Measurements from ENCODE around the gene NEB. TPM values are rescaled to one million over a fixed set of nuclear protein-coding genes. Genes with fewer than 3 reads are reported as not detected.
"Not testable (repeated sequence)": the region's sequence is repeated elsewhere in the genome, so short reads cannot be mapped to it uniquely, and the experiment has no call there.

NEB gene
- total RNA-seq, 2 experiments from 2014 or later: 0.12 to 0.26 TPM

GRCh38 chr2:151559431-151559830, 174.8 kb downstream of the NEB start:
- H3K36me3 Mint-ChIP-seq; H3K9me3 Mint-ChIP-seq (ENCODE audit: low read depth); H3K4me1 Mint-ChIP-seq; ATAC-seq; CTCF ChIA-PET; H3K27ac Mint-ChIP-seq; H3K4me3 Mint-ChIP-seq; DNase-seq: not testable (repeated sequence)
- peaks cover 19% of the 10 kb centered on the region for H3K27me3 Mint-ChIP-seq

DNA sequence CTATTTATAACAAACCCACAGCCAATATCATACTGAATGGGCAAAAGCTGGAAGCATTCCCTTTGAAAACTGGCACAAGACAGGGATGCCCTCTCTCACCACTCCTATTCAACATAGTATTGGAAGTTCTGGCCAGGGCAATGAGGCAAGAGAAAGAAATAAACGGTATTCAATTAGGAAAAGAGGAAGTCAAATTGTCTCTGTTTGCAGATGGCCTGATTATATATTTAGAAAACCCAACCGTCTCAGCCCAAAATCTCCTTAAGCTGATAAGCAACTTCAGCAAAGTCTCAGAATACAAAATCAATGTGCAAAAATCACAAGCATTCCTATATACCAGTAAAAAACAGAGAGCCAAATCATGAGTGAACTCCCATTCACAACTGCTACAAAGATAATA, 176.4 kb downstream of the NEB start:
- H3K4me1 Mint-ChIP-seq; H3K4me3 Mint-ChIP-seq; DNase-seq; ATAC-seq; H3K9me3 Mint-ChIP-seq (ENCODE audit: low read depth); CTCF ChIA-PET; H3K36me3 Mint-ChIP-seq; H3K27ac Mint-ChIP-seq: not testable (repeated sequence)
- H3K27me3 Mint-ChIP-seq: peaks cover 19% of the 10 kb centered on the region

DNA sequence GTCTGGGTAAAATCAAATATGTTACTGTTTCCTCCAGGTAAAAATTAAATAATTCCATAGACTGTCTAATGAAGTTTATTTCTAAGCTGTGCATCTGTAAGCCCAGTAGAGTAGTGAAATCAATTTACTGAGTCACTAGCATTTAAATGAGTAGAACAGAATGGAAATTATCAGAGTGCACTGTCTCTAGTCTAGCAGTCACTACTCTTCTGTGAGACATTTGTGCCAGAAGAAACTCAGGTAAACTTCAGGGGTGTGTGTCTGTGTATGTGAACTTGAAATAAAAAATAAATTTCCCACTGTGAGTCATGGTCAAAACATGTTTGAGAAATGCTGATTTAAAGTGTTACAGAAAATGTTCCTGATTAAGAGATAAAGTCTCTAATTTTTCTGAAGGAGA, 178.2 kb downstream of the NEB start:
- Mint-ChIP-seq H3K4me1 (no peaks in the 10 kb centered on the region), H3K9me3 (ENCODE audit: low read depth) (no peaks in the 10 kb centered on the region), H3K27ac (no peak overlapping the region), H3K27me3 (peaks cover 19% of the 10 kb centered on the region), H3K36me3 (no peaks in the 10 kb centered on the region), H3K4me3 (no peak overlapping the region)
- DNase-seq (no peak), ATAC-seq (no peak)
- CTCF ChIA-PET: no interaction called here

DNA sequence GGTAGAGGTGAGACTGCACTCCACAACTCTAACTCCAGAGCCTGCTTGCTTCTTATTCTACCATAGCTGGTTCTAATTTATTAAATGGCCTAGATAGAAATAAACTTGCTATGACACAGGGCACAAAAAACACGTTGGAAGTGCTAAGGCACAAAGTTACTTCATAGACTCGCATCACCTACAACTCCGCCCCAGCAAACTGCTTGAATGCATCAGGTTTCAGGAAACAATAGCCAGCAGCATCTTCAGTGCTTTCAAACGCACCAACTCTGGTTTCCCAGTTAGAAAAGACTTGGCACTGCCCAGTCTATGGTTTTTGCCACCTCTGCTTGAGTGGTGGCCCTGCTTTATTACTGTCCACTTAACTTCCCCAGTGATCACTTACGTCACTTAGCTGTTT, 182.0 kb downstream of the NEB start:
- Mint-ChIP-seq H3K27ac (no peak overlapping the region), H3K36me3 (no peaks in the 10 kb centered on the region), H3K4me1 (no peaks in the 10 kb centered on the region), H3K4me3 (no peak overlapping the region), H3K9me3 (ENCODE audit: low read depth) (no peaks in the 10 kb centered on the region), H3K27me3 (peaks cover 15% of the 10 kb centered on the region)
- CTCF ChIA-PET: interaction anchor here (1.1 kb wide), 1 partner anchor 496 kb away, joined by 3 read pairs; no protein-coding TSS in a partner anchor
- DNase-seq: no peak
- ATAC-seq: no peak

- Mint-ChIP-seq H3K36me3 (no peaks in the 10 kb centered on the region), H3K27ac (no peak overlapping the region), H3K9me3 (ENCODE audit: low read depth) (no peaks in the 10 kb centered on the region), H3K27me3 (peaks cover 10% of the 10 kb centered on the region), H3K4me1 (no peaks in the 10 kb centered on the region), H3K4me3 (no peak overlapping the region)
- DNase-seq: no peak
- ATAC-seq: no peak
- CTCF ChIA-PET: interaction anchor here (1.1 kb wide), 1 partner anchor 497 kb away, joined by 3 read pairs; no protein-coding TSS in a partner anchor
Measured at GRCh38 chr2:151551556-151551955, 182.7 kb downstream of the NEB start.

DNA sequence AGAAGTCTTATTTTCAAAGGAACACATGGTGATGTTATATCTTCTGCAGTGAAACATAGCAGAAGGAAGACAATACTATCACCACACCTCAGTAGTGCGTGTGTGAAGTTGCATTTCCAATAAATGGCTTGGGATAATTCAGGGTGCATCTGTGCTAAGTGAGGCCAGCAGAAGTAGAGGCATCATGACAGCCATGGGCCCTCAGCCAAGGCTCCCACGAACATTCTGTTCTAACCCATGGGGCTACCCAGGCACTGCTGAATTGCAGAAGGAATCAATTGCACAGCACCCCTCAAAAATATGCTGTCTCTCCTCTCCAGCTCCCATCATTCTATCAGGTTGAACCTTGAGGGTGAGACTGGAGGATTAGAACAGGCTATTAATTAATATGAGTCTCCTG, 185.1 kb downstream of the NEB start:
- ATAC-seq (no peak), DNase-seq (no peak)
- no peak overlapping the region for H3K27ac Mint-ChIP-seq
- H3K27me3 Mint-ChIP-seq: no peaks in the 10 kb centered on the region
- no peaks in the 10 kb centered on the region for H3K4me1 Mint-ChIP-seq
- H3K36me3 Mint-ChIP-seq: no peaks in the 10 kb centered on the region
- no peaks in the 10 kb centered on the region for H3K9me3 Mint-ChIP-seq (ENCODE audit: low read depth)
- no peak overlapping the region for H3K4me3 Mint-ChIP-seq
- CTCF ChIA-PET: no interaction called here

DNA sequence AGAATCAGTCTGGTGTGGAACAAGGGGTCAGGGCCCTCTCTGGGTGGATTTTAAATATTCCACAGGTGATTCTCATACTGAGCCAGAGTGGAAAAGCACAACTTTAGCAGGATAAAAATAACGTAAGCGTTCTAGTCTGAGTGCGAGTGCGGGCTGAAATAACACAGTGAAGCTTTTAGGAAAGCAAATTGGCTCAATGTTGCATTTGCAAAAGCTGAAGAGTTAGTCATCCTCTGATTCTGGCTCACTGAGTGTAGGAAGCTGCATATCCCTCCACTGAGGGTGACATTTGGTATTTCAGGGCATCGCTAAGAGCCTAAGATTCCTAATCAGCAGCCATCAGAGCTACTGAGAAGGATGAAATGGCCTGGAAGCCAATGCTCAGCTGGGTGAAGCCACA, 189.8 kb downstream of the NEB start:
- Mint-ChIP-seq H3K4me3 (no peak overlapping the region), H3K36me3 (no peaks in the 10 kb centered on the region), H3K4me1 (no peaks in the 10 kb centered on the region), H3K9me3 (ENCODE audit: low read depth) (no peaks in the 10 kb centered on the region), H3K27ac (no peak overlapping the region), H3K27me3 (no peaks in the 10 kb centered on the region)
- CTCF ChIA-PET: no interaction called here
- DNase-seq (no peak), ATAC-seq (no peak)

DNA sequence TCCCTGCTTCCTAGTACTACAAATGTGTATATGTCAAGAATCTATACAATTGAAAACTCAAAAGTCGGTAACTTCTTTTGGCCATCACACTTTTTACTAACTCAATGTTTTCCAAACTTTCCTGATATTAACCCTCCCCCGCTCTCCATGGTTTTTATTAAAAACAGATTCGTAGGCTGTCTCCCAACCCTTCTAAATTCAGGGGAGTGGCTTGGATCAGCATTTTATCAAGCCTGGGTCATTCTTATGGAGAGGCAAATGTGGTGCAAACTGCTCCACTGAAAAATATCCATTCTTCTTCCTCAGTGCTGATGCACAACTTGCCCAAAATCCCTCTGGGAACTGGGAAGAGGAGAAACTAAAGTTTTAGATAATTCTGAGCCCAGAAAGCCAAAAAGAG, 190.4 kb downstream of the NEB start:
- ATAC-seq (no peak), DNase-seq (no peak)
- no peaks in the 10 kb centered on the region for H3K4me1 Mint-ChIP-seq
- no peaks in the 10 kb centered on the region for H3K9me3 Mint-ChIP-seq (ENCODE audit: low read depth)
- CTCF ChIA-PET: no interaction called here
- H3K27me3 Mint-ChIP-seq: no peaks in the 10 kb centered on the region
- no peak overlapping the region for H3K4me3 Mint-ChIP-seq
- no peak overlapping the region for H3K27ac Mint-ChIP-seq
- no peaks in the 10 kb centered on the region for H3K36me3 Mint-ChIP-seq

DNA sequence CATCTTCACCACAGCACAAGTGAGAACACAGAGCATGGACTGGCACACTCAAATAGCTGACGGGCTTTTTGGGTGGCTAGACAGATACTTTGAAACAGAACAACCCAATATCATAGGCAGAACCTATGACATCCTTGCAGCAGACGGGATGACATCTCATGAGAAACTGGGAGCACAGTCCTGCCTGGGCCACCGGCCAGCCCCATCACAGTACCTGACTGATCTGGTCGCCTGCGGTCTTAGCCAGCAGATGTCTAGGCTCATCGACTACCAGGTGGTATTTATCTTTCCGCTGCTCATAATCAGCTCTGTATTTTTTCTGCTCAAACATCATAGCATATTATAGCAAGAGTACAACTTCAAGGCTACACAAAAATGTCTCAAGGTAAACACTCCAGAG, 200.3 kb downstream of the NEB start:
- no peaks in the 10 kb centered on the region for H3K4me1 Mint-ChIP-seq
- H3K27ac Mint-ChIP-seq: no peak overlapping the region
- no peaks in the 10 kb centered on the region for H3K36me3 Mint-ChIP-seq
- DNase-seq (no peak), ATAC-seq (no peak)
- CTCF ChIA-PET: no interaction called here
- H3K27me3 Mint-ChIP-seq: no peaks in the 10 kb centered on the region
- H3K4me3 Mint-ChIP-seq: no peak overlapping the region
- H3K9me3 Mint-ChIP-seq (ENCODE audit: low read depth): no peaks in the 10 kb centered on the region

GRCh38 chr2:151533127-151533526, 201.1 kb downstream of the NEB start:
- Mint-ChIP-seq H3K27ac (no peak overlapping the region), H3K4me1 (no peaks in the 10 kb centered on the region), H3K9me3 (ENCODE audit: low read depth) (no peaks in the 10 kb centered on the region), H3K36me3 (no peaks in the 10 kb centered on the region), H3K4me3 (no peak overlapping the region), H3K27me3 (no peaks in the 10 kb centered on the region)
- CTCF ChIA-PET: no interaction called here
- ATAC-seq: no peak
- no peak for DNase-seq

GRCh38 chr2:151526572-151527090, 207.6 kb downstream of the NEB start:
- no peak for ATAC-seq
- DNase-seq: no peak

GRCh38 chr2:151525821-151526373, 208.4 kb downstream of the NEB start:
- no peaks in the 10 kb centered on the region for H3K27me3 Mint-ChIP-seq
- no peak overlapping the region for H3K4me3 Mint-ChIP-seq
- DNase-seq (no peak), ATAC-seq (no peak)
- CTCF ChIA-PET: no interaction called here
- H3K36me3 Mint-ChIP-seq: no peaks in the 10 kb centered on the region
- no peaks in the 10 kb centered on the region for H3K9me3 Mint-ChIP-seq (ENCODE audit: low read depth)
- no peak overlapping the region for H3K27ac Mint-ChIP-seq
- no peaks in the 10 kb centered on the region for H3K4me1 Mint-ChIP-seq

More at GRCh38 chr2:151526572-151527090, 207.6 kb downstream of the NEB start:
- Mint-ChIP-seq H3K4me3 (no peak overlapping the region), H3K9me3 (ENCODE audit: low read depth) (no peaks in the 10 kb centered on the region), H3K27me3 (no peaks in the 10 kb centered on the region), H3K4me1 (no peaks in the 10 kb centered on the region), H3K36me3 (no peaks in the 10 kb centered on the region), H3K27ac (no peak overlapping the region)
- CTCF ChIA-PET: no interaction called here

- H3K9me3 Mint-ChIP-seq (ENCODE audit: low read depth): no peaks in the 10 kb centered on the region
- H3K4me3 Mint-ChIP-seq: no peak overlapping the region
- no peaks in the 10 kb centered on the region for H3K36me3 Mint-ChIP-seq
- H3K27ac Mint-ChIP-seq: no peak overlapping the region
- CTCF ChIA-PET: no interaction called here
- DNase-seq (no peak), ATAC-seq (no peak)
- no peaks in the 10 kb centered on the region for H3K27me3 Mint-ChIP-seq
- H3K4me1 Mint-ChIP-seq: no peaks in the 10 kb centered on the region
Measured at GRCh38 chr2:151523850-151524249, 210.4 kb downstream of the NEB start.

DNA sequence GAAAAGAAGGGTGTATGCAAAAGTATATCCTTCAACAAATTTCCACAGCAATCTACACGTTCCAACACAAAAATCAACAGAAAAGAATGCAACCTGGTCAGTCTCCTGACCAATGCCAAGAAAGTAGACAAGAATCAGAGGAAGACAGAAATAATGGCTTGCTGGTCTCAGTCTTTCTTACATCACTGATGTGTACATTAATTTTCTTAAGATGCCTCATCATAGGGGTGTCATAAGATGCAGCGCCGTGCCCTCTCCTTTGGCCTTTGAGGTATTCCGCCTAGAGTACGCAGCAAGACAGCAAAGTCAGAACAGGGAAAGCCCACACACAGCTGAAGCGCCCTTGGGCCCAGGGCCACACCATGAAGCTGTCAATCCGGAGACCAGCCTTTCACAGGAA, 211.7 kb downstream of the NEB start:
- CTCF ChIA-PET: no interaction called here
- DNase-seq (no peak), ATAC-seq (no peak)
- no peaks in the 10 kb centered on the region for H3K27me3 Mint-ChIP-seq
- H3K27ac Mint-ChIP-seq: no peak overlapping the region
- H3K4me3 Mint-ChIP-seq: no peak overlapping the region
- H3K4me1 Mint-ChIP-seq: no peaks in the 10 kb centered on the region
- H3K36me3 Mint-ChIP-seq: no peaks in the 10 kb centered on the region
- H3K9me3 Mint-ChIP-seq (ENCODE audit: low read depth): no peaks in the 10 kb centered on the region

DNA sequence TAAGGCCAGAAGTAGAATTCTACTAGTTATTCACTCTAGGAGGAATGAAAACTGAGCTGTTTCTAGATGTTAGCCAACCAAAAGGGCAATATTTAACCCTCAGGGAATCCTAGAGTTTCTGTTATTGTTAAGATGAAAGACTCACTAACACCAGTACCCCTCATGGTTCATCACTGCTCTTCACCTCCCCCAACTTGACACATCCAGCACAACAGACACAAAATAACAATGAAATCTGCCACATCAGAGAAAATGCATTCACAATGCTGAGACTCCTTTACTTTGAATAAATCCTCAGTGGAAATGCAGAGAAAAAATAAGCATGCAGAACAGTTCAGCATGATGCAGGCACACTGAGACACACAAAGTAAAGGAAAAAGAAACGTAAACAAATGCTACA, 213.3 kb downstream of the NEB start:
- CTCF ChIA-PET: interaction anchor here (0.9 kb wide), 1 partner anchor 10 kb away, joined by 3 read pairs; no protein-coding TSS in a partner anchor
- no peaks in the 10 kb centered on the region for H3K9me3 Mint-ChIP-seq (ENCODE audit: low read depth)
- ATAC-seq: no peak
- H3K27ac Mint-ChIP-seq: no peak overlapping the region
- no peak for DNase-seq
- H3K27me3 Mint-ChIP-seq: no peaks in the 10 kb centered on the region
- H3K36me3 Mint-ChIP-seq: no peaks in the 10 kb centered on the region
- no peaks in the 10 kb centered on the region for H3K4me1 Mint-ChIP-seq
- H3K4me3 Mint-ChIP-seq: no peak overlapping the region

Measured in activated CD8-positive, alpha-beta memory T cell treated with anti-CD3 and anti-CD28 coated beads, Interleukin-2, amount 10 ng/mL, durations not matched to agents 7 days and 5 days (primary cell).